COLO668 (cell line): ENCODE results near the gene POLR3B.

Experiments
- DNase-seq: peaks from one replicate; lab custom pipeline; 2025; ENCODE audit not compliant: unreplicated experiment; lab: John Stamatoyannopoulos, UW

POLR3B gene

GRCh38 chr12:106412563-106412962, 55.0 kb downstream of the POLR3B start:
- no peak for DNase-seq

DNA sequence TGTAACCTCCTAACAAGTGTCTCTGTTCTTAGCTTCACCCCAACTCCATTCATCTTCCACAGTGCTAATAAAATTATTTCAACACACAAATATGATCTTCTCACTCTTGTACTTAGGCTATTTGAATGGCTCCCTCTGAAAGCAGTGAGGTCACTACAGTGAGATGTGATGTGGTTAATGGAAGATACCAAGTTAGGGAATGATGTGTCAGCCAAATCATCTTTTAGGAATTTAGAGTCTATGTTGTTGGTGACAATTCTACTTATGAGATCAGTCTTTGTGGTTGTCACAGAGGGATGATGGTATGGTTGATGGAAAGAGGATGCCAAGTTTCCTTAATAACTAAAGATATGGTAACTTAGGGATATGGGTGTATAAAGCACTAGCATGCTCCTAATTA, 57.6 kb downstream of the POLR3B start:
- no peak for DNase-seq

- no peak for DNase-seq
Measured at GRCh38 chr12:106416273-106416672, 58.7 kb downstream of the POLR3B start.

DNA sequence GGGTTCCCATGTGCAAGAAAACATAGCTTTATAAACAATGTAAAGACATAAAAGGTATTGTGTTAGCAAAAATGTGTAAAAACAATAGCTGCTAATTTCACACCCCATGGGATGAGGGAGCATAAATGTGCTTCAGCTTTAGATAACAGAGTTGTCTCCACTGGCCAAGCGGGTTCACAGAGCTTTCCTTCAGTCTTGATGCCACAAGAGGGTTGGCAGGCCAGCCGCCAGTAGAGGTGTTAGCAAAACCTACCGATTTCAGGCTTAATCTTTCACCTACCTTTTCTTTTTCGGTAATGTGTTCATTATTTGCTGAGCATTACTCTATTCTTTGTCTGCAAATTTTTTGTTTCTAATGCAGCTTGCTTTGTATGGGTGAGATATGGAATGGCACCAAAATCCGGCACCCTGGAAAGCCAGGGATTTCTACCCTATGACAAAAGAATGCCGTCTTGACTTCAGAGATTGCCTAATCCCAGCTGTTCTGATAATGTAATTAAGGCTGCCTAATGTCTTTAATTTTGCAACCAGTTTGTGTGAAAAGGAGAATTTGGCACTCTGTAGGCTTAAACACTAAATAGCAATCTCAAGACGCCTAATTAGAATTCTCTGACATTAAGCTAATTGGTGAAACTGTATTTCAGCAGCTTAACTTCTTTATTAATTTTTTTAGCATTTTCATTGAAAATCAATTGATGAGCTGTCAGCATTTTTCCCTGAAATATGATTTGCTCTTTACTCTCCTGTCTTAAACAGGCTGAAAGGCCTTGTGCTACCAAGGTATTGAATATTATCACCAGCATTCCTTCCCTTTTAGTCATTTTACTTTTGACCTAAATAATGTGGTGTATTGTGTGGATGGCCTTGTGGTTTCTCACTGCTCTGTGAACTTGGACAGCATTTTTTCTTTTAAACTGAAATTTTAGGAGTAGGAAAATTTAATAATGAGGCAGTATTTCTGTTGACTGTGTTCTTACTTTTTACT, 60.7 kb downstream of the POLR3B start:
- no peak for DNase-seq

DNA sequence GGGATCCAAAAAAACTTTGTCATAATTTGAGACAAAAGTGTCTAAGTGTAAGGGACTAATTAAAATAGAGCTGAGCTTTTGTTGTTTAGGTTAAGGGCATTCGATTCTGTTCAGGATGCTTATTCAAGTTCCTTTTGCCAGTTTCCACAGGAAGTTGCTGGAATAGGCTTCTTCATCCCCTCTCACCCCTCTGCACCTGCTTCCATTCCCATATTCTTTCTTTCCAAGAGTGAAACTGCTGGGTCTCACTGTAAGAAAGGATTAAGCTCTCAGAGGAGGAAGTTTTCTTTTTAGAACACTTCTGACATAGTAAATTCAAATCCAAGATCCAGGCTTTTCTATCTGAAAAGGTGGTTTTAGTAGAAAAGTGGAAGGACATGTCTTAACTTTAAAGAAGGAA, 61.4 kb downstream of the POLR3B start:
- DNase-seq, result no peak

DNA sequence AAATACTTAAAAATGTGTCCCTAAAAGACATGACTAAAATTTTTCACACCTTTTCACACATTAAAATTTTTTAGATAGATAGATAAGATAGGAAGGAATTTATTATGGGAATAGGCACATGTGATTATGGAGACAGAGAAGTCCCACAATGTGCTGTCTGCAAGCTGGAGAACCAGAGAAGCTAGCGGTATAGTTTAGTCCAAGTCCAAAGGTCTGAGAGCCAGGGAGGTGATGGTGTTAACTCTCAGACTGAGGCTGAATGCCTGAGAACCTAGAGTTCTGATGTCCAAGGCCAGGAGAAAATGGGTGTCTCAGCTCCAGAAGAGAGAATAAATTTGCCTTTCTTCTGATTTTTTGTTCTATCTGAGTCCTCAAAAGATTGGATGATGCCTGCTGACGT, 65.7 kb downstream of the POLR3B start:
- no peak for DNase-seq

- DNase-seq, result no peak
Measured at GRCh38 chr12:106425061-106425702, 67.6 kb downstream of the POLR3B start.

GRCh38 chr12:106427917-106428316, 70.4 kb downstream of the POLR3B start:
- DNase-seq, result no peak

GRCh38 chr12:106428384-106428783, 70.8 kb downstream of the POLR3B start:
- no peak for DNase-seq

DNA sequence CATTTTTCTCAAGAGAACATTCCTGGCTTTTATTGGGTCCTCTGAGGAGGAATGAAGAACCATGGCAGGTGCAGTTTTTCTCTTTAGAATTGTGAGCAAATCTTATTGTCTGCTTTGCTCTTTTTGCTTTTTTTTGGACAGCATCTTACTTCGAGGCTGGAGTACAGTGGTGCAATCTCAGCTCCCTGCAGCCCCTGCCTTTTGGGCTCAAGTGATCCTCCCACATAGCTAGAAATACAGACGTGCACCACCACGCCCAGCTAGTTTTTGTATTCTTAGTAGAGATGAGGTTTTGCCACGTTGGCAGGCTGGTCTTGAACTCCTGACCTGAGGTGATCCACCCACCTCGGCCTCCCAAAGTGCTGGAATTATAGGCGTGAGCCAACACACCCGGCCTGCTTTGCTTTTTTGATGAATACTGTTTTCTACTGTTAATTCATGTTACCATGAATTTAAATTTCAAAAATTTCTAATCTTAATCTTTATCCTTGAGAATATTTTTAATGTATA, 71.5 kb downstream of the POLR3B start:
- no peak for DNase-seq

- no peak for DNase-seq
Measured at GRCh38 chr12:106429636-106430035, 72.1 kb downstream of the POLR3B start.

GRCh38 chr12:106431839-106432411, 74.4 kb downstream of the POLR3B start:
- no peak for DNase-seq

- DNase-seq, result no peak
Measured at GRCh38 chr12:106433055-106433454, 75.5 kb downstream of the POLR3B start.

GRCh38 chr12:106434526-106434925, 77.0 kb downstream of the POLR3B start:
- DNase-seq, result no peak

DNA sequence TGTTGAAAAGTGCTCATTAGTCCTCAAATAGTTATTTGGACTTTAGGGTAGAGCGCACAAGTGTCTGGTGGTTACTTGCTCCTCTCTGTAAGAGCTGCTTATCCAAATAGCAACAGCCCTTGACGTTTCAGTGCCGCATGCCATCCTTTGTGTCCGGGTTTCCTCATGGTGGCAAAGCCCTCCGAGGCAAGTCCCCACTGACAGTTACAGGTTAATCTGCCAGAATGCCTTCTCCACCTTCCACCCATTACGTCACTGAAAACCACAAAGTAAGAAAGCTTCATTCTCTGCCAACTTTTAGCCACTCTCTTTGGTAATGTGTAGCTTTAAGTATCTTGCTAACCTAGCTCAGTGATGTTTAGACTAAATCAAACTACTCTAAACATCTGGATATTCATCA, 78.6 kb downstream of the POLR3B start:
- DNase-seq, result no peak

DNA sequence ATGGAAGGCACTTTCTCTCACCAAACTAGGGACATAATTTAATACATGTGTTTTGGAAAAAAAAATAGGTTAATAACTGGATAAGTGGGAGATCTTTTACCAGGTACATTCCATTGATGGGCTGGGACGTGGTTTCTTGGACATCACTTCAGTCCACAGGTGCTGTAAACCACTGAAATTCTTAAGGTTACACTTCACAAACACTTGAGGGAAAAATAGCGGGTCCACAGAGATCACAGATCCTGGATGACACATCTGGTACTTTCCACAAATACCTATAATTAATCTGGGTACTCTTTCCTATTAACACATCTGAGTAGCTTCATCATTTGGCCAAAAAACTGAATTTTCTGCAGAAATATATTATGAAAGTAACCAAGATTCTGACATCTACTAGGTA, 85.0 kb downstream of the POLR3B start:
- no peak for DNase-seq

- no peak for DNase-seq
Measured at GRCh38 chr12:106445053-106445452, 87.5 kb downstream of the POLR3B start.

DNA sequence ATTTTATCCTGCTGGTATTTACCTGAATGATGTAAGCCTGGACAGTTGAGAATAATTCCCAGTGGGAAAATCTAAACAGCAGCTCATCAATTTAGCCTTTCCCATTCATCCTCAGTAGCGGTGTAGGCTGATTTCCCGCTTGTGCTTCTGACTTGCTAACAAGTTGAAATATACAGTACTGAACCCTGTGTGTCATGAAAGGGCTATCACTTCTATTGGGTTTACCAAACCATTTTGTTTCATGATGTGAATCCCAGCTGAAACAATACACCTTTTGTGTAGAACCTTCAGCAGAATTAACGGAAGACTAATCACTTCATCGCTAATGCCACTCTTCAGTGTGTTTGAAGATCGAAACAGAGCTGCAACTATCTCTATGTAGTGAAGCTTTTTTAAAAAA, 88.4 kb downstream of the POLR3B start:
- peak; percentile 14 for DNase-seq

DNA sequence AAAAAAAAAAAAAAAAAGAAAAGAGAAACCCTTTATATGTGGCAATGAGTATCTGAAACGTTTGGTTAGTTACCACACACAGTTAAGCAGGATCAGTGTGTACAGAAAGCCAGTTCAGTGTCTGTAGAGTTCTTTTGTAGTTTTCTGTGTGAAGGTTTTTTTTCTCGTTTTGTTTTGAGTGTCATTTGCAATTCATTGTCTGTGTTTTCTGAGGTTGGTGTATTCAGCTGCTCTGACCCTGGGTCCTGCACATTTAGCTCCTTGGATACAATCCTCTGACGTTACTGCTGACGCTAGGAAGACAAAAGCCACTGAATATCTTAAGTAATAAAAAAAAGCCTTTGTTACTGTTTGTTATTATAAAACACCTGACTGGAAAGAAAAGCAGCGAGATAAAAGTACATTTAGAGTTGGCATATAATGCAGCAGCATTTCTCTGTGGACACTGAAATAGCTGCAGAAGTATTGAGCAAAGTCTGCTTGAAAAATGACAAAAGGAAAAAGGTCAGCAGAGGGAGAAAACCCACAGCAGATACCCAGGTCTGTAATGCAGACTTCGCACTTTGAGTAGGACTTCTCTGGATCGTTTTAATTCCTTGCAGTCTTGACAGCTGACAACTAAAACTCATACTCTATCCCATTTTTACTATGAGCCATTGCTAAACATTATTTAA, 89.0 kb downstream of the POLR3B start:
- DNase-seq, result peak; percentile 31

DNA sequence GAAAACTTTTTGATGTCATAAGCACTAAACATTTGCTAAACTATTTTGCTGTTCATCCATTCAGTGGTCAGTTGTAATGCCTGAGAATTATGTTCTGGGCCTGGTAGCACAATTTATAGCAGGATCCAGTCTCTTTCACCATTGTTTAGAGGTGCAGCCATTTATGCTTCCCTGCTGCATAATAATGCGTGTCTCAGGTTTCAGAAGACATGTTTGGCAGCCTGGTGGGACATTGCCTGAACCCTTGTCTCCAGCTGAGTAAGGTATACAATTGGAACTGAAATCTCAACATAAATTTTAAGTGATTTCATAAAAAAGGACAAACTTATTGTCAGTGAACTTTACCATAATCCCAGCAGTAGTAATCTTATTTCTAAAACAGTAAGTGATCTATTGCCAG, 94.8 kb downstream of the POLR3B start:
- DNase-seq, result no peak

DNA sequence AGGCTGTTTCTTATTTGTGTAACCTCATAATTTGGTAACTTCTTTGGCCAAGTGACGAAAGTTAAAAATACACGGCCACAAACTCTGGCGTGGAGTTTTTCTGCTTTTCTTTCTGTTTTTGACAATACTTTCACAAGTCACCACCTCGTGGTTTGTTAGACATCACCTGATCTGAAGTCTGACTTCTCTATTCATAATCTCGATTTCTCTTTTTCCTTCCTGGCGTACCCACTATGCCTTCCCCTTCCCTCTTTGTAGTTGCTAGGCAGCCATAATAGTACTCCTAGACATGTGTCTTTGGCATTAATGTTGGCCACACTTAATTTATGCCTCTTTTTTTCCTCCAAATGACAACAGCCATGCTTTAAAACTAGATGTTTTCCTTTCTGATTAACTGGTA, 97.6 kb downstream of the POLR3B start:
- DNase-seq, result no peak
